Neuron (in vitro differentiated cells): ENCODE results near the gene ASPDH.
"Not testable (repeated sequence)": the region's sequence is repeated elsewhere in the genome, so short reads cannot be mapped to it uniquely, and the experiment has no call there.

Source experiments
- H2AFZ ChIP-seq: one replicate; pipeline ENCODE4 v1.6.1; 2013; ENCODE audit warnings: low read depth, mild to moderate bottlenecking, inconsistent platforms, low read length, moderate library complexity
- H3K27me3 ChIP-seq: one replicate; pipeline ENCODE4 v1.6.1; 2013; ENCODE audit warnings: low read length; ENCODE audit not compliant: insufficient read depth
- H3K36me3 ChIP-seq: one replicate; pipeline ENCODE4 v1.6.1; 2013; ENCODE audit warnings: low read length; ENCODE audit not compliant: insufficient read depth
- H3K4me1 ChIP-seq: one replicate; pipeline ENCODE4 v1.6.1; 2013; ENCODE audit warnings: low read length; ENCODE audit not compliant: insufficient read depth
- H3K4me3 ChIP-seq: 2 replicates; pipeline ENCODE4 v1.5.1; 2013; ENCODE audit warnings: mild to moderate bottlenecking, low read length, moderate library complexity
- H3K9me3 ChIP-seq: one replicate; pipeline ENCODE4 v1.6.1; 2013; ENCODE audit warnings: low read length

The ASPDH gene

DNA sequence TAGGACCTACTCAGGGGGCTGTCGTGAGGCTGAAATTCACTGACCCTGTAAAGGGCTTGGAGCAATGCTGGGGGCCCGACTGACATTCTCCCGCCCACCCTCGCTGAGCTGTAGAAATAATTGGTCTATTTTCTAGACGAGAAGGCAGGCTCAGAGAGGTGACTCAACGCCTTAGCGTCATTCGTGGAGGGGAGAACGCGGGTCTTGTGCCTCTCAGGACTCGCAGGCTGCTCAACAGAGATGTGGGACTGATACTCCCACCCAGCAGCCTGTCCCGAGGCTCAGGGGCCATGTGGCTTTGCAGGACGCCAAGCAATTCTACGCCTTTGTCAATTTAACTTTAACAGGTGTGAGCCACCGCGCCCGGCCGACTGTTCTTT is 23.6 kb upstream of the ASPDH start:
- H2AFZ ChIP-seq: no peak overlapping the region
- peaks cover 44% of the 10 kb centered on the region for H3K36me3 ChIP-seq

GRCh38 chr19:50536662-50537305 is 23.1 kb upstream of the ASPDH start:
- no peak overlapping the region for H3K4me3 ChIP-seq
- no peaks in the 10 kb centered on the region for H3K27me3 ChIP-seq
- H3K9me3 ChIP-seq: peaks cover 5% of the 10 kb centered on the region
- H3K36me3 ChIP-seq: peaks cover 40% of the 10 kb centered on the region
- H2AFZ ChIP-seq: no peak overlapping the region
- H3K4me1 ChIP-seq: peaks cover 6% of the 10 kb centered on the region

More for the DNA sequence above, 23.6 kb upstream of the ASPDH start:
- peaks cover 2% of the 10 kb centered on the region for H3K4me1 ChIP-seq
- H3K4me3 ChIP-seq: no peak overlapping the region
- H3K27me3 ChIP-seq: no peaks in the 10 kb centered on the region
- peaks cover 5% of the 10 kb centered on the region for H3K9me3 ChIP-seq

DNA sequence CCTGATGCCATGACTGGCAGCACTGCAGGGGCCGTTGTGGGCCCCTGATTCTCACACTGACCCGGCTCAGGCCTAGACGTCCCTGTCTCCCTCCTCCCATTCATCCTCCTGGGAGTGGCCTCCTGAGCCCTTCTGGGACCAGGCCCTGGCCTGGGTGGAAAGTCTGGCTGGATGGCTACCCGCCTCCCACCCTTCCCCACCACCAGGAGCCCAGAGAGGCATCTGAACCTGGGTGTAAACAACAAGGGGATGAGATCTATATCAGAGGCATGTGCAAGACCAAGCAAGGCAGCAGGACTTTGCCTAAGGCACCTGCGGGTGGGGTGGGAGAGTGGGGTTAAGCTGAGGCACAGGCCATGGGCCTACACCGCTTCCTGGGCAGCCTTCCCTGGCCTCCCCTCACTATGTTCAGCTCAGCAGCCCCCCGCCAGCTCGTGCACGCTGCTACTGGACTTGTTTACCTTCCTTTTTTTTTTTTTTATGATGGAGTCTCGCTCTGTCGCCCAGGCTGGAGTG is 22.0 kb upstream of the ASPDH start:
- H3K27me3 ChIP-seq: no peaks in the 10 kb centered on the region
- no peak overlapping the region for H2AFZ ChIP-seq
- H3K4me1 ChIP-seq: peaks cover 15% of the 10 kb centered on the region
- peaks cover 36% of the 10 kb centered on the region for H3K36me3 ChIP-seq
- peaks cover 5% of the 10 kb centered on the region for H3K9me3 ChIP-seq
- no peak overlapping the region for H3K4me3 ChIP-seq

DNA sequence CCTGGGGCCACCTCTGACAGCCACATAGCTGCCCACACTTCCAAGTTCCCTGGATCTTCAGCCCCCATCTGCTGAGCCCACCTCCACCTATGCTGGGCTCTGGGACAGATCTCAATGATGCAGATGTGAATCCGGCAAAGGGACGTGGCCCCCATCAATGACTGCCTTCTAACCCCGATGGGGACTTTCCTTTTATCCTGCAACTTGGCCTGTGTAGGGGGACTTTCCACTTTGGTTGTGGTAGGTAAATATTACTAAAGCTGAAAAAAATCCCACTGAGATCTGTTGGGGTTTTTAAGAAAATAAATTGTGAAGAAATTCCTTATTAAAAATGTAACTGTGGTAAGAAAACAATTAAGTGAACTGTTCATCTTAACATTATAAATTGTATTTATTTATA is 20.8 kb upstream of the ASPDH start:
- no peak overlapping the region for H3K4me3 ChIP-seq
- peaks cover 33% of the 10 kb centered on the region for H3K36me3 ChIP-seq
- H3K4me1 ChIP-seq: peaks cover 15% of the 10 kb centered on the region
- no peak overlapping the region for H2AFZ ChIP-seq
- H3K9me3 ChIP-seq: peaks cover 5% of the 10 kb centered on the region
- H3K27me3 ChIP-seq: no peaks in the 10 kb centered on the region

DNA sequence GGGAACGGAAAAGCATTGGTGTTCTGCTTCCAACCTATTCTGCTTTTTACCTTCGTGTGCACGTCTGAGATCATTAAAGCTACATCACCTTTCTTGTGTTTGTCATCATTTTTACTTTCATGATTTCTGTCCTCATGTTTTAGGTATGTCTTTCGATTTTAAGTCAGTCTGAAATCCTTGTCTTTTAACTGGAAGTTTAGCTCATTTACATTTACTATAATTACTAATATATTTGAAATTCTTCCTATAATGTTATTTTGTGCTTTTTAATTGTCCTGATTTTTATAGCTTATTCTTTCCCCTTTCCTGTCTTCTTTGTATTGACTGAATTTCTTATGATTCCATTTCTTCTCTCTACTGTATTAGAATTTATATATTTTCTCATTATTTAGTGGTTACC is 19.2 kb upstream of the ASPDH start:
- Histone ChIP-seq H3K27me3 (no peaks in the 10 kb centered on the region), H3K36me3 (peaks cover 34% of the 10 kb centered on the region), H3K4me1 (peaks cover 15% of the 10 kb centered on the region), H3K4me3 (no peak overlapping the region), H3K9me3 (peaks cover 5% of the 10 kb centered on the region), H2AFZ (no peak overlapping the region)

- H2AFZ ChIP-seq: no peak overlapping the region
- H3K4me1 ChIP-seq: peaks cover 15% of the 10 kb centered on the region
- peaks cover 5% of the 10 kb centered on the region for H3K9me3 ChIP-seq
- no peak overlapping the region for H3K4me3 ChIP-seq
- H3K27me3 ChIP-seq: no peaks in the 10 kb centered on the region
- H3K36me3 ChIP-seq: peaks cover 23% of the 10 kb centered on the region
Measured at GRCh38 chr19:50531171-50531612, 17.5 kb upstream of the ASPDH start.

- Histone ChIP-seq H3K4me1 (peaks cover 15% of the 10 kb centered on the region), H3K36me3 (peaks cover 10% of the 10 kb centered on the region)
- H3K4me3 ChIP-seq, H3K9me3 ChIP-seq, H2AFZ ChIP-seq, H3K27me3 ChIP-seq: not testable (repeated sequence)
Measured at GRCh38 chr19:50528052-50528451, 14.3 kb upstream of the ASPDH start.

DNA sequence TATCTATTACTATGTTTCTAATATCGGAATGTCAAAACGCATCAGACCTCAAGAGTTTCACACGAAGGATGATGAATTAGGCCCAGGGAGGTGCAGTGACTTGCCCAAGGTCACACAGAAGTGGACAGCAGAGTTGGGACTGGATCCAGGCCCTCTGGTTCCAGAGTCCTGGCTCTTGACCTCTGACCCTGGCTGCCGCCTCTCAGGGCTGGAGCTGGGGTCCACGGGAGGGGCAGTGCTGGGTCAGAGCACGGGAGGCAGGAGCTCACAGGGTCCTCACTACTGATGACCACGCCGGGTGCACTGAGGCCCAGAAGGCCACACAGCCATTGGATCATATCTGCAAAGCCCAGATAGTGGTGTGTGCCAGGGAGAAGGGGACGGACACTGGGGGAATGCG is 9.2 kb upstream of the ASPDH start:
- no peak overlapping the region for H2AFZ ChIP-seq
- peaks cover 12% of the 10 kb centered on the region for H3K9me3 ChIP-seq
- no peaks in the 10 kb centered on the region for H3K27me3 ChIP-seq
- H3K36me3 ChIP-seq: peaks cover 25% of the 10 kb centered on the region
- H3K4me1 ChIP-seq: no peaks in the 10 kb centered on the region
- H3K4me3 ChIP-seq: no peak overlapping the region

- Histone ChIP-seq H2AFZ (no peak overlapping the region), H3K9me3 (peaks cover 12% of the 10 kb centered on the region), H3K4me3 (no peak overlapping the region), H3K27me3 (no peaks in the 10 kb centered on the region), H3K36me3 (peaks cover 36% of the 10 kb centered on the region), H3K4me1 (no peaks in the 10 kb centered on the region)
Measured at GRCh38 chr19:50520822-50521465, 7.2 kb upstream of the ASPDH start.

- peaks cover 36% of the 10 kb centered on the region for H3K36me3 ChIP-seq
- no peak overlapping the region for H2AFZ ChIP-seq
- peaks cover 12% of the 10 kb centered on the region for H3K9me3 ChIP-seq
- no peaks in the 10 kb centered on the region for H3K27me3 ChIP-seq
- H3K4me1 ChIP-seq: peaks cover 15% of the 10 kb centered on the region
- no peak overlapping the region for H3K4me3 ChIP-seq
Measured at GRCh38 chr19:50519006-50519575, 5.4 kb upstream of the ASPDH start.

GRCh38 chr19:50518091-50519005 is 4.6 kb upstream of the ASPDH start:
- H3K36me3 ChIP-seq: peaks cover 36% of the 10 kb centered on the region
- H3K4me3 ChIP-seq: no peak overlapping the region
- no peaks in the 10 kb centered on the region for H3K27me3 ChIP-seq
- peaks cover 22% of the 10 kb centered on the region for H3K4me1 ChIP-seq
- H2AFZ ChIP-seq: no peak overlapping the region
- H3K9me3 ChIP-seq: peaks cover 12% of the 10 kb centered on the region

DNA sequence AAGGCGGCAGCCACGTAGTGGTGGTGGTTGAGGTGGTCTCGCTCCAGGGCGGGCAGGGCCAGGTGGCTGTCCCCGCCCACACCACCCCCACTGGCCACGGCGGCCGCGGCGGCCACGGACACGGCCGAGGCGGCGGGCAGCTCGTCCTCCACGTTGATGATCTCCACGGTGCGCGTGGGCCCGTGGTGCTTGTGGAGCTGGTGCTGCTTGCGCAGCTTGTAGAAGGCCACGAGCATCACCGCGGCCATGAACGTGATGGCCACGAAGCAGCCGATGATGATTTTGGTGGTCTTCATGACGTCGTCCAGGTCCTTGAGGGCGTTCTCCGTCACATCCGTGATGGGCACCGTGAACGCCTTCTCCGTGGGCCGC is 4.0 kb upstream of the ASPDH start:
- H3K9me3 ChIP-seq: peaks cover 12% of the 10 kb centered on the region
- H3K36me3 ChIP-seq: peaks cover 36% of the 10 kb centered on the region
- H3K4me1 ChIP-seq: peaks cover 29% of the 10 kb centered on the region
- H2AFZ ChIP-seq: no peak overlapping the region
- no peak overlapping the region for H3K4me3 ChIP-seq
- no peaks in the 10 kb centered on the region for H3K27me3 ChIP-seq
